Adrenal gland (tissue), 5 donors: ENCODE data around the gene SAPCD1.

Source experiments
- POLR2A ChIP-seq, 2 donors: fragments of 450-650 bp; IDR thresholded peaks; one replicate each; pipeline ENCODE4 v1.6.1; 2017; ENCODE audit warnings: antibody characterized with exemption in 2 of 2, mild to moderate bottlenecking in 2 of 2, moderate library complexity in 1 of 2
- TF ChIP-seq, protein P1 (sequence below), 6 experiments: fragments of 450-650 bp in 4 of 6; fragments of 200-600 bp in 2 of 6; sonication (generic) in 1 of 6; IDR thresholded peaks; 1 replicate in 5 of 6; 2 replicates in 1 of 6; pipeline versions ENCODE4 v1.5.1 to v1.8.0; 2016 to 2021; ENCODE audit warnings: antibody characterized with exemption in 6 of 6, mild to moderate bottlenecking in 2 of 6, moderate library complexity in 1 of 6
- donor health status: DM: no; HTN: no; CAD: no.

DNA sequence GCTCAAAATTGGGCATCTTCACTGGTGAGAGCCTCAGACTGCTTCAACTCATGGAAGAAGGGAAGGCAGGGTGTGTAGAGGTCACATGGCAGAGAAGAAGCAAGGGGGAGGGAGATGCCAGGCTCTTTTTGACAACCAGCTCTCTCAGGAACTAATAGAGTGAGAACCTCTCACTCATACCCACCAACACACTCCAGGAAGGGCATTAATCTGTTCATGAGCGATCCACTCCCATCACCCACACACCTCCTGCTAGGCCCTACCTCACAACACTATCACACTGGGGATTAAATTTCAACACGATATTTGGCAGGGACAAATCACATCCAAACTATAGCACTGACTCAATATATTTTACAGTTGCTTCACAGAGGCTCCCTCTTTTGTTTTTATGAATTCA, 20.6 kb upstream of the SAPCD1 start:
- TF ChIP-seq, protein P1, sequence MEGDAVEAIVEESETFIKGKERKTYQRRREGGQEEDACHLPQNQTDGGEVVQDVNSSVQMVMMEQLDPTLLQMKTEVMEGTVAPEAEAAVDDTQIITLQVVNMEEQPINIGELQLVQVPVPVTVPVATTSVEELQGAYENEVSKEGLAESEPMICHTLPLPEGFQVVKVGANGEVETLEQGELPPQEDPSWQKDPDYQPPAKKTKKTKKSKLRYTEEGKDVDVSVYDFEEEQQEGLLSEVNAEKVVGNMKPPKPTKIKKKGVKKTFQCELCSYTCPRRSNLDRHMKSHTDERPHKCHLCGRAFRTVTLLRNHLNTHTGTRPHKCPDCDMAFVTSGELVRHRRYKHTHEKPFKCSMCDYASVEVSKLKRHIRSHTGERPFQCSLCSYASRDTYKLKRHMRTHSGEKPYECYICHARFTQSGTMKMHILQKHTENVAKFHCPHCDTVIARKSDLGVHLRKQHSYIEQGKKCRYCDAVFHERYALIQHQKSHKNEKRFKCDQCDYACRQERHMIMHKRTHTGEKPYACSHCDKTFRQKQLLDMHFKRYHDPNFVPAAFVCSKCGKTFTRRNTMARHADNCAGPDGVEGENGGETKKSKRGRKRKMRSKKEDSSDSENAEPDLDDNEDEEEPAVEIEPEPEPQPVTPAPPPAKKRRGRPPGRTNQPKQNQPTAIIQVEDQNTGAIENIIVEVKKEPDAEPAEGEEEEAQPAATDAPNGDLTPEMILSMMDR (IDR thresholded peaks at IDR 0.05) = no peak
- no peak for TF ChIP-seq POLR2A (IDR thresholded peaks at IDR 0.05)
